SW 1271 (cell line): ENCODE data around the gene PRRT1B.

ENCODE experiments used
- DNase-seq, 2 experiments: peaks; one replicate each; lab custom pipeline; 2025; lab: John Stamatoyannopoulos, UW

The PRRT1B gene

DNA sequence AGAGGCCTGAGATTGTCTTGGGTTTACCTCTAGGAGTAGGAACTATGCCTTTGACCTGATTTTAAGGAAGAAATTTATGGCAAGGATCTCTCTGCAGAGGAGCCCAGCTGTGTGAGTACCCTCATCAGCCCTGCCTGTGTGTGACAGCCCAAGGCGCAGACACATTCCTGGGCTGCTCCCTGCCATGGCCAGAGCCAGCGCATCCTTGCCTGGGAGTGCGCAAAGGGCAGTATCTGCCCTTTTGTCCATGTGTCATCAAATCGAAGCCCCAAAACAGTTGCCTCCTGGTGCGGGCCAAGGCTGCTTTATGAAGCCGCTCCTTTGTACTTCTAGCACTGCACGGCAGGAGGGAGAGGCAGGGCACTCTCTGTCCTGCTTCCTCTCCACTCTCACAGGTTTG lies 51.9 kb downstream of the PRRT1B start:
- no peak for DNase-seq

GRCh38 chr9:131598121-131598520 lies 52.8 kb downstream of the PRRT1B start:
- DNase-seq, result no peak

- DNase-seq, result no peak
Measured at GRCh38 chr9:131601683-131602181, 56.4 kb downstream of the PRRT1B start.

DNA sequence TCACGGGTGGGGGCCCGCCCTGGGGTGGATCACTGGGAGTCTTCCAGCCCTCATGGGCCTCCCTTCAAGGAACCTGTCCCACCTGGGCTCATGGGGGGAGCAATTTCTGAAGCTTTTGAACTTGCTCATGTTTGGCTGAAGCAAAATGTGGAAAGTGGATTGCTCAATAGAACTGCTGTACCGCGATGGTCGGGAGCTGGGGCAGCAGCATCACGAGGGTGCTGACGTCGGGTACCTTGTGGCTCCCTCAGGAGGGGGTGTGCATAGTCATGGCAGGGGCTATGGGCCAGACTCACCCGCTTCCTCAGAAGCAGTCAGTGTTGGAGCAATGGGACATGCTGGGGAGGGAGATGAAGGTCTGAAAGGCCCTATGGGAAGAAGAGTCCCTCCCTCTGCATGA lies 57.9 kb downstream of the PRRT1B start:
- no peak for DNase-seq

DNA sequence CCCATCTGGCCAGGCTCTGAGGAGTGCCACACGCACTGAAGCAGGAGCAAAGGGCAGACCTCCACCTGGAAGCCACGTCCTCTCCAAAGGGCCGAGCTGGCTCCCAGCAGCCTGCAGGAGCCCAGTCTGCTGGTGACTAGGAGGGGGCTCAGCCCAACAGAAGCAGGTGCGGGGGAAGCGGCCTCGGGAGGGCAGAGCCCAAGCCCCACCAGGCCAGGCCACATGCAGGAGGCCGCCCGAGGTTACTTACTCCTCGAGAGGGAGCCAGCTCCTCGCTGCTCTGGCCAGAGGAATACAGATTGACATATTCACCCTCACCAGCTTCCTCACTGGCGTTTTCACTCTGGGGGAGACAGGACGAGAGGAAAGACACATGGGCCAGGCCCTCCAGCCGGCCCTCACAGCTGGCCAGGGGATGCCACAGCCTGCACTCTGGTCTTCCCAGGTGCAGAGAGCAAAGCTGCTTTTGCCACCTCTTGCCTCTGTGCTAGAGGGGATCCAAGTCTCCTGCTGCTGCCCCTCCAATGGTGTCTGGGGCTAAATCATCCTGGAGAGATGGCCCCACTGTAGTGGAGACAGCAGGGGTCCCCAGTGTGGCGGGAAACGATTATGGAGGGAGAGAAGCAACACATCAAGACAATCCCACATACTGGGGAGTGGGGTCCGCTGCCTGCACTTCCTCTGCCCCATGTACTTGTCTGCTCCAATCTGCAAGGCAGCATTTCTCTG lies 58.6 kb downstream of the PRRT1B start:
- no peak for DNase-seq

DNA sequence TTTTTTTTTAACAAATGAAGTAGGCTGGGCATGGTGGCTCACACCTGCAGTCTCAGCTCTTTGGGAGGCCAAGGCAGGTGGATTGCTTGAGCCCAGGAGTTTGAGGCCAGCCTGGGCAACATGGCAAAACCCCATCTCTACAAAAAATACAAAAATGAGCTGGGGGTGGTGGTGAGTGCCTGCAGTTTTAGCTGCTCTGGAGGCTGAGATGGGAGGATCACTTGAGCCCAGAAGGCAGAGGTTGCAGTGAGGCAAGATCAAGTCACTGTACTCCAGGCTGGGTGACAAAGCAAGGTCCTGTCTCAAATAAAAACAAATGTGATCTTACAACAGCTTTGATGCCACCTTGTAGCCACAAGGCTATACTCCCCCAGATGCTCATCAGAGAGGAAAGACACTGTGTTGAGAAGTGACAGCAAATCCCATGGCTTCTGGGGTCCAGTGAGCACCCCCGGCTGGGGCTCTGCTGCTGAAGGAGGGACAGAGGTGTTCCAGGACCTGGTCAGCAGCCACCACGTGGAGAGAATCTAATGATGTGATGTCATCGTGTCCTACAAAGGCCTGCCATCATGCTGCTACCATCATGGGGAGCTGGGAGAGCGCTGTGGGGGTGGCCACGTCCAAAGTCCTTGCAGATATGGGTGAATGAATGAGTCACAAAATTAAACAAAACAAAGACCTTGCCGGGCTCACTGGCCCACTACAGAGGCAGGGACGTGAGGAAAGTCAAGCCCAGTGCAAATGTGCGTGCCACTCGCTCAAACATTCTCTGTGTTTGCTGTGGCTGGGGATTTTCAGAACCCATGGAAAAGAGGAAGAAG lies 60.7 kb downstream of the PRRT1B start:
- DNase-seq, result no peak

DNA sequence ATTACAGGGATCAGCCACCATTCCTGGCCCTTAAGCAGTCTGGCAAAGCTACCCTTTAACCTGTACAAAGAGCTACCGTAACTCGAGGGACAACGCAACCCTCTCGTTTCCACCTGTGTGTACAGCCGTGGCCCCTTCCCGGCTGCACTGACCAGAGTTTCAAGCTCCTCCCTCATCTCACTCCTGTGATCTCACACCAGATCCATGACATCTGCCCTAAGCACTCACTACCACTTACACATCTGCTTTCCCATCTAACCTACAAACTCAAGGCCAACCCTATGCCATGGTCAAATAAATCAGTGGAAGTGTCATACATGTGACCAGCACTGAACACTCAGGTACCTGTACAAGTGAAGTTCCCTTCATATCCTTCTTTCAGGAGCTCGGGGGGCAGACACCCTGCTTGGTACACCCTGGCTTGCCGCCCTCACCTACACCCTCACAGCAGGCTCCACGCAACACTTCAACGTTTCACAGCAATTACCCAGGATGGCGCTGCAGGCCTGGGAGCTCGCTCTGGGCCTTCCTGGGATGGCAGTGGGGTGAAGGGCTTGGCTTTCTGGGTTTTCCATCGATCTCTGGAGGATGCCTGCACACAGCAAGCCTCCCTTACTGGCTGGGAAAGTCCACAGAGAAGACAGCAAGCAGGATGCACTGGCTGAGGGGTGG lies 61.7 kb downstream of the PRRT1B start:
- DNase-seq, result no peak

DNA sequence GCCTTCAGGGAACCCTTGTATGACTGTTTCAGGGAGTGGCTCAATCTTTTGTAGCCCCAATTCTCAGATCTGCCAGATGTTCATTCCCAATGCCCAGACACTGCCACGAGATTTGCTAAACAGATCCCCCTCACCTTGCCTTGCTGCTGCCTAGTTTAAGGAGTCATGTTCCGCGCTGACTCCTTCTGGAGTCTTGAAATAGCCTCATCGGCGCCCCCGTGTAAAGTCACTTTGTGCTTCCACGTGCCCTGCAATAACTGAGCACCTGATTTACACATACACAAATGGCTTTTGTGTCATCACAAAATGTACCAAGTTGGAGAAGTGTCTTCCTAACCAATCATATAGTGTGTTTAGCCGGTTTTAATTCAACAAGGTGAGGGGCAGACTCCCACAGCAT lies 62.3 kb downstream of the PRRT1B start:
- DNase-seq, result no peak

DNA sequence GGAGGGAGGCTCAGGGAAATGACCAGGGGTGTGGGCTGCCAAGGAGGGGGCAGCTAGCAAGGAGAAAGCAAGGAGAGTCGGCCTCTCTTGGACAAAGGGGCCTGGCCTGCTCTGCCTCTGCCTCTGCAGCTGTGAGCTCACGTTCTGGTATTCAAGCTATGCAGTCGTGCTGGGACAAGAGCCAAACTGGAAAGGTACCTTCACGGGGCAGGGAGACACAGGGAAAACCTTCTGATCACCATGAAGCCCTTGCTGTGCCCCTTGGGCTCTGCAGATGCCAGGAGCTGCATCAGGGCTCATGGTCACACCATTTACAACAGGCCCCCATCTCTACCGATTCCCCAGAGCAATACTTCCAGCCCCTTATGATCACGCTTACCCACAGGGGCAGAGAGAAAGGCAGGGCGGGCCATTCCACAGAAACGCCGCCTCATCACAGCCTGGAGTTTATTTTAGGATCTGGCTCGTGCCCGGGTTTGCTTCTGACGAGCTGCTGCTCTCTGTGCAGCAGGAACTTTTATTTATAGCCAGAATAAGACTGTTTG lies 63.2 kb downstream of the PRRT1B start:
- DNase-seq, result peak; percentile 34 to 79
